Osteocyte (in vitro differentiated cells): ENCODE results near the gene TTN. TPM values are rescaled to one million over a fixed set of nuclear protein-coding genes. Genes with fewer than 3 reads are reported as not detected.

Experiments used
- DNase-seq: peaks from one replicate; pipeline ENCODE4 v3.0.0; 2021; ENCODE audit warnings: mixed read lengths; ENCODE audit not compliant: unreplicated experiment; ENCODE audit errors: extremely low spot score
- H3K27ac Mint-ChIP-seq: one replicate; pipeline ENCODE4 v1.8.0; 2021; ENCODE audit warnings: mild to moderate bottlenecking, mixed read lengths; ENCODE audit not compliant: unreplicated experiment
- H3K27me3 Mint-ChIP-seq: one replicate; pipeline ENCODE4 v1.8.0; 2021; ENCODE audit warnings: mixed read lengths; ENCODE audit not compliant: unreplicated experiment
- H3K36me3 Mint-ChIP-seq: one replicate; pipeline ENCODE4 v1.8.0; 2021; ENCODE audit warnings: mixed read lengths; ENCODE audit not compliant: unreplicated experiment
- H3K4me1 Mint-ChIP-seq: one replicate; pipeline ENCODE4 v1.8.0; 2021; ENCODE audit warnings: mixed read lengths; ENCODE audit not compliant: unreplicated experiment
- H3K4me3 Mint-ChIP-seq: one replicate; pipeline ENCODE4 v1.8.0; 2021; ENCODE audit warnings: mild to moderate bottlenecking, moderate library complexity, mixed read lengths; ENCODE audit not compliant: unreplicated experiment
- H3K9me3 Mint-ChIP-seq: one replicate; pipeline ENCODE4 v1.8.0; 2021; ENCODE audit warnings: mixed read lengths; ENCODE audit not compliant: unreplicated experiment
- long read RNA-seq: library from polyadenylated mRNA; unstranded; transcript quantifications from one replicate; pipeline ENCODE4 v2.0.0, GENCODE V29; 2021
- total RNA-seq: library from RNA; stranded (reverse); gene quantifications from 2 replicates; pipeline ENCODE4 v1.2.1, GENCODE V29; 2021
- TF ChIP-seq, protein P1 (sequence below): fragments of 200-600 bp; sonication (generic); IDR thresholded peaks from 2 replicates; pipeline ENCODE4 v1.5.0; 2021; ENCODE audit warnings: antibody characterized with exemption, mild to moderate bottlenecking, moderate library complexity

Gene TTN
- 0.10 TPM in 1 of 2 replicates, not detected in the other for total RNA-seq
- long read RNA-seq, partial matches to known transcripts: 0 of 2 reads
- long read RNA-seq, other reads (novel, unspliced or antisense): 2 of 2 reads

DNA sequence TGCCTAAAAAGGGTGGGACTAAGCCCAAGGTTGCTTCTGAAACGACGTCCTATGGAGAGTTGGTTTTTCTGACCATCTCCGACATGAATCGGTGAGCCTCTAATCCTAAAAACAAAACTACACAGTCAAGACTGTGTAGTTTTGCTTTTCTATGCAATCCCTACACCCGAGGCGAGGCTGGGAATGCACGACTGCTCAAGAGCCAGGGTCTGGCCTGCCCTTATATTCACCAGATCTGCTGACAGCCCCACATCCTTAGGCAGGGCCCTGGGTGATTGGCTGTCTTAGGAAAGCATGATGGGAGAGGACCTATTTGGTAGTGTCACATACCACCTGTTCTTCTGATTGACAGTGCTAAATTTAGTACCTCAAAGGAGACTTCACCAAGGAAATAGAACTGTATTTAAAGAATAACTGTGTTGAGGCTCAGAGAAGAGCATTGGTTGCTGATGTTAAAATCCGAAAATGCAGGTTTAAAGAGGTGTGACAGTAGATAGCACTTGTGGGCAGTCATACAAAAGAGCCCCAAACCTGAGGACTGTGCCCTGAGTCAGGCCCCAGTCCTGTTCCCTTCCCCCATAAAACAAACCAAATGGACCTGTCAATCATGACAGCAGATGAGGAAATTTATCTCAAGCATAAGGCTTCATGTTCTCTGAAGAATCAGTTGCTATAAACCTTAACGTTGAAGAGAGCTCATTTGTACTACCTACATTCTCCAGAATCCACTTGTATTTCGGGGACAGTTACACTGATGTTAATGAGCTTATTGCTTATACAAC, at the start of gene TTN:
TTN (minus strand) TSS at position 197 of the 782 bp plus-strand sequence. CDS start 2,781 bp downstream, outside the sequence.
- peaks cover 18% of the 10 kb centered on the region for H3K27me3 Mint-ChIP-seq
- H3K4me3 Mint-ChIP-seq: no peak within 1 kb of the TSS
- H3K9me3 Mint-ChIP-seq: no peaks in the 10 kb centered on the region
- no peaks in the 10 kb centered on the region for H3K36me3 Mint-ChIP-seq
- TF ChIP-seq, protein P1, sequence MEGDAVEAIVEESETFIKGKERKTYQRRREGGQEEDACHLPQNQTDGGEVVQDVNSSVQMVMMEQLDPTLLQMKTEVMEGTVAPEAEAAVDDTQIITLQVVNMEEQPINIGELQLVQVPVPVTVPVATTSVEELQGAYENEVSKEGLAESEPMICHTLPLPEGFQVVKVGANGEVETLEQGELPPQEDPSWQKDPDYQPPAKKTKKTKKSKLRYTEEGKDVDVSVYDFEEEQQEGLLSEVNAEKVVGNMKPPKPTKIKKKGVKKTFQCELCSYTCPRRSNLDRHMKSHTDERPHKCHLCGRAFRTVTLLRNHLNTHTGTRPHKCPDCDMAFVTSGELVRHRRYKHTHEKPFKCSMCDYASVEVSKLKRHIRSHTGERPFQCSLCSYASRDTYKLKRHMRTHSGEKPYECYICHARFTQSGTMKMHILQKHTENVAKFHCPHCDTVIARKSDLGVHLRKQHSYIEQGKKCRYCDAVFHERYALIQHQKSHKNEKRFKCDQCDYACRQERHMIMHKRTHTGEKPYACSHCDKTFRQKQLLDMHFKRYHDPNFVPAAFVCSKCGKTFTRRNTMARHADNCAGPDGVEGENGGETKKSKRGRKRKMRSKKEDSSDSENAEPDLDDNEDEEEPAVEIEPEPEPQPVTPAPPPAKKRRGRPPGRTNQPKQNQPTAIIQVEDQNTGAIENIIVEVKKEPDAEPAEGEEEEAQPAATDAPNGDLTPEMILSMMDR: no peak
- no peak within 1 kb of the TSS for H3K27ac Mint-ChIP-seq
- H3K4me1 Mint-ChIP-seq: no peaks in the 10 kb centered on the region
- DNase-seq: no peak

DNA sequence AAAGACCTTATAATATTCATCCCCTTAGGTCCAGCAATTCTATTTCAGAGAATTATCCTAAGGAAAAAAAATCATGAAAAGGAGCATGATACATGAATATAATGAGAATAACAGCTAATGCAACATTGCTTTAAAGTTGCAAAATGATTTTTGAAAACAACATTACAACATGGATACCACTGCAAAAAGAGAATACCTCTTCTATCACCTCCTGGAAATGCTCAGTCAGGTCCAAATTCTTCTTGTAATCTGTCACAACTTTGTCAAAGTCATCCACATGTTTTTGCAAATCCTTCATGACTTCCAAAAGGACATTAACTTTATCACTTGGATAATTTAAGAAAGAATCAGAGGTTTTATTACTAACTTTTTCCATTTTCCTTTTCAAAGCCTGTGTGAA, 47.9 kb upstream of the TTN start:
- H3K27me3 Mint-ChIP-seq: peaks cover 7% of the 10 kb centered on the region
- H3K9me3 Mint-ChIP-seq: no peaks in the 10 kb centered on the region
- DNase-seq: no peak
- no peaks in the 10 kb centered on the region for H3K4me1 Mint-ChIP-seq
- TF ChIP-seq, protein P1: no peak
- no peak overlapping the region for H3K27ac Mint-ChIP-seq
- no peaks in the 10 kb centered on the region for H3K36me3 Mint-ChIP-seq
- no peak overlapping the region for H3K4me3 Mint-ChIP-seq

DNA sequence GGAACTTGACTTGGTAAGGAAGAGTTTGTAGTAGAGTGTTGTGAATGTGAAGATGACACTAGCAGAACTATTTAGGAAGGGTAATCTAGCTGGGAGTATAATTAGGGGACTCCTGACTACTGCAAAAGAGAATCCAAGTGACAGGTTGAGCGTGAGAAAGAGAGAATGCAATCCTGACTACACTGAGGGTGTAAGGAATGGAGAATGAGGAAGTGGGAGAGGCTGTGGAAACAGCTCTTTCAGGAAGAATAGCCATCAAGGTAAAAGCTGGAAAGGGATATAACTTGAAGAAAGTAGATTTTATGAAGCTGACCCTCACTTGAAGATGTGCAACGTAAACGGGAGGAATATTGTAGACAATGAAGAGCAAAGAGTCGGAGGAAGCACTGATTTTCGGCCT, 41.1 kb upstream of the TTN start:
- no peak for DNase-seq
- Mint-ChIP-seq H3K4me1 (no peaks in the 10 kb centered on the region), H3K9me3 (no peaks in the 10 kb centered on the region), H3K27ac (no peak overlapping the region), H3K4me3 (no peak overlapping the region), H3K27me3 (no peaks in the 10 kb centered on the region), H3K36me3 (no peaks in the 10 kb centered on the region)
- TF ChIP-seq, protein P1: no peak

DNA sequence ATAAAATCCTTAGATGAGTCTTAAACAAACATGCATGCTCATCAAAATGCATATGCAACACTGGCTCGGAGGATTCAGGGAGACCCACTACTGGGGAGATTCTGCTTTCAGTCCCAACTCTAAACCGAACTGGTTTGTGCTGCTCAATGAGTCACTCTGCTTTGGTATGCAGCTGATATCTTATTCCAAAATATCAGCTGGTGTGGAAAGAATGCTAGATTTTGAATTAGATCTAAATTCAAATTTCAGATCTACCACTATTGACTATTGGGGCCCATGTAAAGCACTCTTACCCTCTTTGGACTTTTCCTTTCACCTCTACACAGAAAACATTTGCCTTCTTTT, 39.2 kb upstream of the TTN start:
- no peaks in the 10 kb centered on the region for H3K36me3 Mint-ChIP-seq
- no peaks in the 10 kb centered on the region for H3K4me1 Mint-ChIP-seq
- H3K4me3 Mint-ChIP-seq: no peak overlapping the region
- H3K9me3 Mint-ChIP-seq: no peaks in the 10 kb centered on the region
- TF ChIP-seq, protein P1: no peak
- peaks cover 3% of the 10 kb centered on the region for H3K27me3 Mint-ChIP-seq
- no peak for DNase-seq
- H3K27ac Mint-ChIP-seq: no peak overlapping the region

DNA sequence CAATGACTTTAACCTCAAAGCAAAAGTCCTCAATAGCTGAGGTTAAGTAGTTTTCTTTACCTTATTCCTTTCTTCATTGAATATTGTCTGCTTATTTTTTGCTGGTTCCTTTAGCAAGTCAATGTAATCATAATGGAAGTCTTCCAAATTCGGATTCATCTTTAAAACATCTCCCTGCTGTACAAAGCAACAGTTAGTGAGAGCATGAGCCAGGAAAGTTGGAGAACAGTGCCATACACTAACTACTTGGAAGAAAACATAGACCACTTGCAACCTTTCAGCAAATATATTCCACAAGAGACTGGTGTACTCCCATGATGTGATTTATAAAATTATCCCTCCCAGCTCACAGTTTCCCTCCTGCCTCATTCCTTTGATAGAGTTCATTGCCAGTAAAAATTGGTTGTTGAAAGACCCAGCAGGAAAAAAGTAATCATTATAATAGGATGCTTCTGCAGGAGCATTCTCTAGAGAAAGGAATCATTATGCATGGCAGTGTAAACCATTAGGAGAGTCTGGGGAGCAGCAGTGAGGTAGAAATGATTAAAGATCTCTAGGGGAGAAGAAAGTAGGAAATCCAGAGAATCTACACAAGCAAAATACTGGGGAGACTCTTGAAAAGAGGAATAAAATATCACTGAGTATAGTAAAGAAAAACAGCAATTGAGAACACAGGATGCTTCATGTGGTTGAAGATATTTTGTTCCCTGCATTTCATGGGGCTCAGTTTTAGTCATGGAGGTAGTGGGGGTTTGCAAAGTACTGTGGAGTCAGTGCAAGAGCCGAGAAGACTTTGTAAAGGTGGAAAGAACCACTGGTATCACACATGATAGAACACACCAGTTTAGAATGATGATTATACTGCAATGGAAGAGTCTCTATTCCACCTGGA, 38.6 kb upstream of the TTN start:
- H3K27me3 Mint-ChIP-seq: peaks cover 3% of the 10 kb centered on the region
- no peaks in the 10 kb centered on the region for H3K4me1 Mint-ChIP-seq
- H3K4me3 Mint-ChIP-seq: no peak overlapping the region
- no peak overlapping the region for H3K27ac Mint-ChIP-seq
- TF ChIP-seq, protein P1: no peak
- no peaks in the 10 kb centered on the region for H3K9me3 Mint-ChIP-seq
- H3K36me3 Mint-ChIP-seq: no peaks in the 10 kb centered on the region
- DNase-seq: no peak
